ENCODE results near the gene PLAAT2.

DNA sequence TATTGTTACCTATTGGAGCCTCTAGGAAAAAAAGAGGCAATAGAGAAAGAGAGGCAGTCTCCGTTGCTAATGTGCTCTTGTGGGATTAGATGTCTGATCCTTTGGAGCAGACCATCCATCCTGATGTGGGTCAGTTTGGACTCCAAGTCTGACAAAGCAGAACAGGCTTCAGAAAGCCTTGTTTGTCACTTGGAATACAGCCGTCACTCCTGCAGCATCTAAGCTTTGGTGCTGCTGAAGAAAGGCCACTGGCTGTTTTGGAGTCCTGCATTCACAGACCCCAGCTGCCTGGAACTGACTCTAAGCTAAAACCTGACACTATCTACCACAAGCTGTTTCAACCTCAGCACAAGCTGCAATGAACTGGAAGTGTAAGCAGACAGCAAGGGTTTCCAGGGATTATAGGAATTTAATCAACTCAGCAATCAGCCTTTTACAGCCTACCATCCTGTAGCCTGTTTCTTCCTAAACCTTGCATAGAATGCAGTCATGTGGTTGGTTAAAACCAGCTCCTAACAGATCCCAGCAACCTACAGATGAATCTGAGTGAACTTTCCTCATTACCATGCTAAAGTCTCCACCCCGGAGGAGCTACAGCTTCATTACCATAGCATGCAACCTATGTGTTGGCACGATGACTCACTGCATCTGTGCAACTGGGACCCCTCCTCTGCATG is 30.2 kb downstream of the PLAAT2 start:
- no peak for TF ChIP-seq CREM (CRISPR knock-in tag; IDR thresholded peaks at IDR 0.05)
- TF ChIP-seq SP1 (CRISPR knock-in tag; conservative IDR thresholded peaks at IDR 0.05) = no peak
- TF ChIP-seq, protein P1, sequence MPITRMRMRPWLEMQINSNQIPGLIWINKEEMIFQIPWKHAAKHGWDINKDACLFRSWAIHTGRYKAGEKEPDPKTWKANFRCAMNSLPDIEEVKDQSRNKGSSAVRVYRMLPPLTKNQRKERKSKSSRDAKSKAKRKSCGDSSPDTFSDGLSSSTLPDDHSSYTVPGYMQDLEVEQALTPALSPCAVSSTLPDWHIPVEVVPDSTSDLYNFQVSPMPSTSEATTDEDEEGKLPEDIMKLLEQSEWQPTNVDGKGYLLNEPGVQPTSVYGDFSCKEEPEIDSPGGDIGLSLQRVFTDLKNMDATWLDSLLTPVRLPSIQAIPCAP (CRISPR knock-in tag; IDR thresholded peaks at IDR 0.05) = no peak
- no peak for TF ChIP-seq JUN (CRISPR knock-in tag; IDR thresholded peaks at IDR 0.05)
- TF ChIP-seq RELA (CRISPR knock-in tag; IDR thresholded peaks at IDR 0.05; ENCODE audit: borderline replicate concordance) = no peak
- TF ChIP-seq RORB (CRISPR knock-in tag; IDR thresholded peaks at IDR 0.05) = no peak
- TF ChIP-seq CTCF (IDR thresholded peaks at IDR 0.05) = no peak
- TF ChIP-seq, protein P2, sequence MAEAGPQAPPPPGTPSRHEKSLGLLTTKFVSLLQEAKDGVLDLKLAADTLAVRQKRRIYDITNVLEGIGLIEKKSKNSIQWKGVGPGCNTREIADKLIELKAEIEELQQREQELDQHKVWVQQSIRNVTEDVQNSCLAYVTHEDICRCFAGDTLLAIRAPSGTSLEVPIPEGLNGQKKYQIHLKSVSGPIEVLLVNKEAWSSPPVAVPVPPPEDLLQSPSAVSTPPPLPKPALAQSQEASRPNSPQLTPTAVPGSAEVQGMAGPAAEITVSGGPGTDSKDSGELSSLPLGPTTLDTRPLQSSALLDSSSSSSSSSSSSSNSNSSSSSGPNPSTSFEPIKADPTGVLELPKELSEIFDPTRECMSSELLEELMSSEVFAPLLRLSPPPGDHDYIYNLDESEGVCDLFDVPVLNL (CRISPR knock-in tag; IDR thresholded peaks at IDR 0.05; ENCODE audit: borderline replicate concordance, low read depth) = no peak
- TF ChIP-seq ARID4B (CRISPR knock-in tag; IDR thresholded peaks at IDR 0.05; ENCODE audit: borderline replicate concordance) = no peak
- TF ChIP-seq NR3C1 (CRISPR knock-in tag; conservative IDR thresholded peaks at IDR 0.05; ENCODE audit: low read depth) = no peak
- TF ChIP-seq CBFB (CRISPR knock-in tag; IDR thresholded peaks at IDR 0.05; ENCODE audit: low read depth) = no peak
